ENCODE measurements around the gene MYOZ1.
A peak's percentile ranks its signal among the peaks of the same experiment; 100 is the strongest.

MYOZ1 gene

GRCh38 chr10:73647211-73647874 lies 6.1 kb upstream of the MYOZ1 start:
- DNase-seq (ENCODE audit: low read depth, low spot score), result peak; percentile 60
- no peaks in the 10 kb centered on the region for H3K27me3 ChIP-seq (ENCODE audit: control insufficient read depth, insufficient read depth, low read length)
- no peak overlapping the region for H3K27ac ChIP-seq (ENCODE audit: low read length)
- H3K36me3 ChIP-seq (ENCODE audit: control insufficient read depth, insufficient read depth, low read length), result no peaks in the 10 kb centered on the region; the same call in 1 of the 2 replicates
- peak overlapping the region; percentile 15; the same call in 1 of the 2 replicates for H3K4me3 ChIP-seq (ENCODE audit: low read length)
- WGBS (ENCODE audit: insufficient coverage, insufficient read length), result no CpG with 5 or more reads among the region's 32 CpGs
- H3K4me1 ChIP-seq (ENCODE audit: control insufficient read depth, insufficient read depth, low read length), result 0 out of 2 replicates have a peak, but pooled peaks cover 2% of the 10 kb centered on the region
- no peaks in the 10 kb centered on the region for H3K9me3 ChIP-seq (ENCODE audit: control insufficient read depth, insufficient read depth, low read length)

DNA sequence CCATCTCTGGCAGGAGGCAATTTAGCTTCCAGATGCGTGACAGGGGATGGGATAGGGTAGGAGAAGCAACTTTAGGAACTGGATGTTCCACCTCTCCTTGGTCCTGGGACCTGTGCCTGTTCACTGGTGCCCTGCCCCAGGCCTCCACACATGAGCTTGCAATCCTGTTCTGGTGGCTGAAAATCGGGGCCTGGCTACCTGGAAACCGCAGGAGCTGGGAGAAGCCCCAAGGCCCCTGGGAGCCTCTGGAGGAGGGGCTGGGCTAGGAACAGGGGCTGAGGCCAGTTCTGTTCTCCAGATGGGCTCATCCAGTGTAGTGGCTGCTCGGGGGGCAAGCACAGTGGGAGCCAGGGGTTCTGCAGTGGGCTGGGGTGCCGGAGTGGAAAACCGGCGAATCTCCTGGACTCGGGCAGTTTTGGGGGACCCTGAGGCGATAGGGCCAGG lies 5.3 kb upstream of the MYOZ1 start:
- no peak overlapping the region for H3K4me3 ChIP-seq (ENCODE audit: low read length)
- H3K27me3 ChIP-seq (ENCODE audit: control insufficient read depth, insufficient read depth, low read length), result no peaks in the 10 kb centered on the region
- H3K27ac ChIP-seq (ENCODE audit: low read length), result no peak overlapping the region
- H3K4me1 ChIP-seq (ENCODE audit: control insufficient read depth, insufficient read depth, low read length), result 0 out of 2 replicates have a peak, but pooled peaks cover 2% of the 10 kb centered on the region
- no peaks in the 10 kb centered on the region for H3K9me3 ChIP-seq (ENCODE audit: control insufficient read depth, insufficient read depth, low read length)
- no CpG with 5 or more reads among the region's 9 CpGs for WGBS (ENCODE audit: insufficient coverage, insufficient read length)
- H3K36me3 ChIP-seq (ENCODE audit: control insufficient read depth, insufficient read depth, low read length), result no peaks in the 10 kb centered on the region; the same call in 1 of the 2 replicates
- no peak for DNase-seq (ENCODE audit: low read depth, low spot score)

- Histone ChIP-seq H3K27ac (ENCODE audit: low read length) (no peak overlapping the region), H3K4me3 (ENCODE audit: low read length) (no peak overlapping the region), H3K27me3 (ENCODE audit: control insufficient read depth, insufficient read depth, low read length) (no peaks in the 10 kb centered on the region), H3K36me3 (ENCODE audit: control insufficient read depth, insufficient read depth, low read length) (no peaks in the 10 kb centered on the region; the same call in 1 of the 2 replicates), H3K4me1 (ENCODE audit: control insufficient read depth, insufficient read depth, low read length) (0 out of 2 replicates have a peak, but pooled peaks cover 2% of the 10 kb centered on the region), H3K9me3 (ENCODE audit: control insufficient read depth, insufficient read depth, low read length) (no peaks in the 10 kb centered on the region)
- no peak for DNase-seq (ENCODE audit: low read depth, low spot score)
- 100% methylated on average over 1 of the region's 3 CpGs for WGBS (ENCODE audit: insufficient coverage, insufficient read length)
These were observed 4.0 kb upstream of the MYOZ1 start for GRCh38 chr10:73645251-73645650.

DNA sequence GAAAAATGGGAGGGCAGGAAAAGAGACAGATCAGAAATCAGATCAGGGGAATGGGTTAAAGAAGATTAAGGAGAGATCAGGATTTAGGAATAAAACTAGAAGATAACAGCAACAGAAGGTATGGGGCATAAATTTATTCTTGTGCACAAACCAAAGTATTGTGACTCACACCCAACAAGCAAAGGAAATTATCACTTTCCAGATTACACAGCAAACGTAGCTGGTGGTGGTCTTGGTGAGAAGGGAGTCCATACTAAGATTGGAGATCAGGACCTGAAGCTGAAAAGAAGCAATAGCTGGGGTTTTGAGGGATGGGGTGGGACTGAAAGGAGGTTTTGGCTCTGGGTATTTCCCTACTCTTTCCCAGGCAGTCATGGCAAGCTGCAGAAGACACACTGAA lies 3.5 kb upstream of the MYOZ1 start:
- WGBS (ENCODE audit: insufficient coverage, insufficient read length), result no CpG with 5 or more reads among the region's 1 CpG
- H3K4me1 ChIP-seq (ENCODE audit: control insufficient read depth, insufficient read depth, low read length), result 0 out of 2 replicates have a peak, but pooled peaks cover 2% of the 10 kb centered on the region
- no peaks in the 10 kb centered on the region; the same call in 1 of the 2 replicates for H3K36me3 ChIP-seq (ENCODE audit: control insufficient read depth, insufficient read depth, low read length)
- no peaks in the 10 kb centered on the region for H3K9me3 ChIP-seq (ENCODE audit: control insufficient read depth, insufficient read depth, low read length)
- no peak for DNase-seq (ENCODE audit: low read depth, low spot score)
- H3K27ac ChIP-seq (ENCODE audit: low read length), result no peak overlapping the region
- H3K4me3 ChIP-seq (ENCODE audit: low read length), result no peak overlapping the region
- no peaks in the 10 kb centered on the region for H3K27me3 ChIP-seq (ENCODE audit: control insufficient read depth, insufficient read depth, low read length)

DNA sequence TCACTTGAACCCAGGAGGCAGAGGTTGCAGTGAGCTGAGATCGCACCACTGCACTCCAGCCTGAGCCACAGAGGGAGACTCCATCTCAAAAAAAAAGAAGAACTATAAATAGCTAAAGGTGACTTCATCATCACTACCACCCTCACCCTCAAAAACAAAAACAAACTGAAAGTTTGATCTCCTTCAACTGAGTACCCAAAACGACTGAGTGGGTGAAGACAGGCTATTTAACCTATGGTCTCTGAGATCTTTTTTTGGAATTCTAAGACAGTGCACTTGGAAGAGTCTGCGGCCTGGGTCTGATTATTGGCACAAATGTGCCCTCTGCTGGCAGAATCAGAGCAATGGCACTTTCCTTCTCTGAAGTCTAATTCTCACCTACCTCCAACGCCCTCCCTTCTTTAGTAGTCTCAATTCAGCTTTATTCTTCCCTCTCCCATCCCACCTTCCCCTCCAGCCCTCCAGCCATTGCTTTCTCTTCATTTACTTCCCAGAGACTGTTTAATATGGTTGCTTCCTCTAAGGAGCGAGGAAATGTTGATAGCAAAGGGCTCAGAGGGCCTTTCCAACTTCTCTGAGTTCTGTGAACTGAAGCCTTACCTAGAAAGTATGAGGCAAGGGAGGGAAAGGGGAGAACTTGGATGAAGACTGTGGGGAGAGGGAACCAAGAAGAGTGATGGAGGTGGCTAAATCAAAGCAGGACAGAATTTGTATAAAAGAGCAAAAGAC lies 2.9 kb upstream of the MYOZ1 start:
- H3K4me1 ChIP-seq (ENCODE audit: control insufficient read depth, insufficient read depth, low read length), result 0 out of 2 replicates have a peak, but pooled peaks cover 2% of the 10 kb centered on the region
- no peak overlapping the region for H3K27ac ChIP-seq (ENCODE audit: low read length)
- H3K4me3 ChIP-seq (ENCODE audit: low read length), result no peak overlapping the region
- H3K9me3 ChIP-seq (ENCODE audit: control insufficient read depth, insufficient read depth, low read length), result no peaks in the 10 kb centered on the region
- no peaks in the 10 kb centered on the region for H3K27me3 ChIP-seq (ENCODE audit: control insufficient read depth, insufficient read depth, low read length)
- no CpG with 5 or more reads among the region's 5 CpGs for WGBS (ENCODE audit: insufficient coverage, insufficient read length)
- DNase-seq (ENCODE audit: low read depth, low spot score), result no peak
- no peaks in the 10 kb centered on the region; the same call in 1 of the 2 replicates for H3K36me3 ChIP-seq (ENCODE audit: control insufficient read depth, insufficient read depth, low read length)

DNA sequence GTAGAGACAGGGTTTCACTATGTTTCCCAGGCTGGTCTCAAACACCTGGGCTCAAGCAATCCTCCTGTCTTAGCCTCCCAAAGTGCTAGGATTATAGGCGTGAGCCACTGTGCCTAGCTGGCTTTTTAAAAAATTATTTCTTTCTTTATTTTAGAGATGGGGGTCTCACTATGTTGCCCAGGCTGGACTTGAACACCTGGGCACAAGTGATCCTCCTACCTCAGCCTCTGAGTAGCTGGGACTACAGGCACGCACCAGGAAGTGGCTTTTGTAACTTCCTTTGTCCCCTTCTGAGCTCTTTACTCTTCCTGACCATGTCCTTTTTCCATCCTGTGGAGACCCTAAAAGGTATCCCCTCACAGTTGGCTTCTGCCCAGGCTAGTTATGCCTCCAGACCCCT lies 2.1 kb upstream of the MYOZ1 start:
- DNase-seq (ENCODE audit: low read depth, low spot score), result no peak
- Histone ChIP-seq H3K27ac (ENCODE audit: low read length) (no peak overlapping the region), H3K36me3 (ENCODE audit: control insufficient read depth, insufficient read depth, low read length) (no peaks in the 10 kb centered on the region; the same call in 1 of the 2 replicates), H3K27me3 (ENCODE audit: control insufficient read depth, insufficient read depth, low read length) (no peaks in the 10 kb centered on the region), H3K4me1 (ENCODE audit: control insufficient read depth, insufficient read depth, low read length) (0 out of 2 replicates have a peak, but pooled peaks cover 2% of the 10 kb centered on the region), H3K9me3 (ENCODE audit: control insufficient read depth, insufficient read depth, low read length) (no peaks in the 10 kb centered on the region), H3K4me3 (ENCODE audit: low read length) (no peak overlapping the region)
- WGBS (ENCODE audit: insufficient coverage, insufficient read length), result no CpG with 5 or more reads among the region's 2 CpGs

GRCh38 chr10:73639286-73639685 lies 2.0 kb downstream of the MYOZ1 start:
- Histone ChIP-seq H3K27ac (ENCODE audit: low read length) (no peak overlapping the region), H3K27me3 (ENCODE audit: control insufficient read depth, insufficient read depth, low read length) (no peaks in the 10 kb centered on the region), H3K4me3 (ENCODE audit: low read length) (no peak overlapping the region), H3K9me3 (ENCODE audit: control insufficient read depth, insufficient read depth, low read length) (no peaks in the 10 kb centered on the region), H3K4me1 (ENCODE audit: control insufficient read depth, insufficient read depth, low read length) (no peaks in the 10 kb centered on the region), H3K36me3 (ENCODE audit: control insufficient read depth, insufficient read depth, low read length) (no peaks in the 10 kb centered on the region)
- no CpG with 5 or more reads among the region's 3 CpGs for WGBS (ENCODE audit: insufficient coverage, insufficient read length)
- DNase-seq (ENCODE audit: low read depth, low spot score), result no peak

DNA sequence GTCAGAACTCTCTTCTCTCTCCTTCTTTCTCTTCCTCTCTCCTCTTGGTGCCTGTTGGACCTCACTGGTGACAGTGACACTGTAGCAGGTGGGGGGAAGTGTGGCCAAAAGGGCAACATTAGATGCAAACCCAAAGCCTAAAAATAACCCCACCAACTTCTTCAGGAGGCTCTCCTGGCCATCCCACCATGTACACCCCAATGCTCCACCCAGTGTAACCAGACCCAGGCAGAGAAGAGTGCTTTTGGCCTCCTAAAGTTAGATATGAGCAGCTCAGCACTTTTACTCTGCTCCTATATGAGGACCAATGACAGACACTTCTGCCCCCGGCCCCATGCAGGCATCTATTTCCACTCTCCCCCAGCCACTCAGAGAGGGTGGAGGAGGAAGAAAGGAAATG lies 5.5 kb downstream of the MYOZ1 start:
- no peak overlapping the region for H3K4me3 ChIP-seq (ENCODE audit: low read length)
- WGBS (ENCODE audit: insufficient coverage, insufficient read length), result no CpG with 5 or more reads among the region's 1 CpG
- DNase-seq (ENCODE audit: low read depth, low spot score), result no peak
- no peaks in the 10 kb centered on the region for H3K9me3 ChIP-seq (ENCODE audit: control insufficient read depth, insufficient read depth, low read length)
- no peaks in the 10 kb centered on the region for H3K27me3 ChIP-seq (ENCODE audit: control insufficient read depth, insufficient read depth, low read length)
- H3K4me1 ChIP-seq (ENCODE audit: control insufficient read depth, insufficient read depth, low read length), result no peaks in the 10 kb centered on the region
- no peak overlapping the region for H3K27ac ChIP-seq (ENCODE audit: low read length)
- no peaks in the 10 kb centered on the region for H3K36me3 ChIP-seq (ENCODE audit: control insufficient read depth, insufficient read depth, low read length)

DNA sequence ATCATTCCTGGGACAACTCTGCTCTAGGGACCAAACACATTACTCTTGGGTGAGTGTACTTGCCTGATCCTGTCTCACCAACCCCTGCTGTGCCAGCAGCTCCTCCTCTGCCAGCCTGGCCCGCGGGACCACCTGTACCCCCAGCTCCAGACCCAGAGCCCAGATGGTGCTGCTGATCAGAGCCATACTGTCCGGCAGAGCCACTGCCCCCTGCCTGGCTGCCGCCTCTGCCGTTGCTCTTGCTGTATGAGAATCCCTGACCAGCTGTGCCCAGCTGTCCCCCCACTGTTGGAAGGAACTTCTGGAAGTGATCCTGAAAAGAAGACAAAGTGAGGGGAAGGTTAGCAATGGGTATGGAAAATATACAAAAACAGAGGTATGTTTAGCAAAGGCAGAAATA lies 6.9 kb downstream of the MYOZ1 start:
- no peaks in the 10 kb centered on the region for H3K27me3 ChIP-seq (ENCODE audit: control insufficient read depth, insufficient read depth, low read length)
- no peak for DNase-seq (ENCODE audit: low read depth, low spot score)
- H3K4me3 ChIP-seq (ENCODE audit: low read length), result no peak overlapping the region
- no CpG with 5 or more reads among the region's 5 CpGs for WGBS (ENCODE audit: insufficient coverage, insufficient read length)
- no peaks in the 10 kb centered on the region for H3K4me1 ChIP-seq (ENCODE audit: control insufficient read depth, insufficient read depth, low read length)
- H3K9me3 ChIP-seq (ENCODE audit: control insufficient read depth, insufficient read depth, low read length), result no peaks in the 10 kb centered on the region
- no peak overlapping the region for H3K27ac ChIP-seq (ENCODE audit: low read length)
- H3K36me3 ChIP-seq (ENCODE audit: control insufficient read depth, insufficient read depth, low read length), result no peaks in the 10 kb centered on the region

GRCh38 chr10:73629165-73629564 lies 12.1 kb downstream of the MYOZ1 start:
- H3K27me3 ChIP-seq (ENCODE audit: control insufficient read depth, insufficient read depth, low read length), result no peaks in the 10 kb centered on the region
- no peak overlapping the region for H3K4me3 ChIP-seq (ENCODE audit: low read length)
- DNase-seq (ENCODE audit: low read depth, low spot score), result no peak
- H3K27ac ChIP-seq (ENCODE audit: low read length), result no peak overlapping the region
- H3K9me3 ChIP-seq (ENCODE audit: control insufficient read depth, insufficient read depth, low read length), result no peaks in the 10 kb centered on the region
- no peaks in the 10 kb centered on the region for H3K36me3 ChIP-seq (ENCODE audit: control insufficient read depth, insufficient read depth, low read length)
- no CpG with 5 or more reads among the region's 5 CpGs for WGBS (ENCODE audit: insufficient coverage, insufficient read length)
- H3K4me1 ChIP-seq (ENCODE audit: control insufficient read depth, insufficient read depth, low read length), result peaks cover 2% of the 10 kb centered on the region; the same call in 1 of the 2 replicates

Data from iPS DF 6.9 (cell line).